GM21360 (cell line): ENCODE measurements around the gene EPHB4.
"Not testable (repeated sequence)": the region's sequence is repeated elsewhere in the genome, so short reads cannot be mapped to it uniquely, and the experiment has no call there.

Experiments used
- ATAC-seq: cut with Tn5 transposase; IDR thresholded peaks from one replicate; pipeline ENCODE4 v1.9.1; 2021; ENCODE audit warnings: mild to moderate bottlenecking, moderate library complexity; ENCODE audit not compliant: unreplicated experiment

Gene EPHB4

GRCh38 chr7:100791881-100792666 lies 35.2 kb downstream of the EPHB4 start:
- no peak for ATAC-seq

GRCh38 chr7:100789055-100789454 lies 38.3 kb downstream of the EPHB4 start:
- ATAC-seq = no peak

- no peak for ATAC-seq
These were observed 41.0 kb downstream of the EPHB4 start for GRCh38 chr7:100786323-100786722.

GRCh38 chr7:100785878-100786277 lies 41.4 kb downstream of the EPHB4 start:
- no peak for ATAC-seq

- ATAC-seq = no peak
These were observed 43.5 kb downstream of the EPHB4 start for GRCh38 chr7:100783804-100784203.

- ATAC-seq = no peak
These were observed 46.1 kb downstream of the EPHB4 start for GRCh38 chr7:100781255-100781654.

- no peak for ATAC-seq
These were observed 48.0 kb downstream of the EPHB4 start for GRCh38 chr7:100779359-100779758.

- no peak for ATAC-seq
These were observed 49.2 kb downstream of the EPHB4 start for GRCh38 chr7:100778061-100778621.

- no peak for ATAC-seq
These were observed 53.8 kb downstream of the EPHB4 start for GRCh38 chr7:100773491-100773890.

- no peak for ATAC-seq
These were observed 58.5 kb downstream of the EPHB4 start for GRCh38 chr7:100768784-100769183.

- no peak for ATAC-seq
These were observed 62.1 kb downstream of the EPHB4 start for GRCh38 chr7:100765250-100765649.

- no peak for ATAC-seq
These were observed 62.5 kb downstream of the EPHB4 start for GRCh38 chr7:100764841-100765240.

- ATAC-seq = no peak
These were observed 63.7 kb downstream of the EPHB4 start for GRCh38 chr7:100763556-100764140.

GRCh38 chr7:100762841-100763240 lies 64.5 kb downstream of the EPHB4 start:
- not testable (repeated sequence) for ATAC-seq

- no peak for ATAC-seq
These were observed 67.8 kb downstream of the EPHB4 start for GRCh38 chr7:100759357-100760171.

GRCh38 chr7:100753750-100754149 lies 73.6 kb downstream of the EPHB4 start:
- ATAC-seq = no peak

- no peak for ATAC-seq
These were observed 74.3 kb downstream of the EPHB4 start for GRCh38 chr7:100752994-100753393.
